ENCODE data around the gene BRWD1. TPM values are rescaled to one million over a fixed set of nuclear protein-coding genes. Genes with fewer than 3 reads are reported as not detected.
"Not testable (repeated sequence)": the region's sequence is repeated elsewhere in the genome, so short reads cannot be mapped to it uniquely, and the experiment has no call there.

BRWD1 gene
- total RNA-seq, 1 experiment from 2014 or later, result 44.2 TPM

- no peak for DNase-seq (ENCODE audit: extremely low read depth, low read depth)
These were observed 132.9 kb downstream of the BRWD1 start for GRCh38 chr21:39180429-39181019.

- DNase-seq (ENCODE audit: extremely low read depth, low read depth), result no peak
These were observed 135.0 kb downstream of the BRWD1 start for GRCh38 chr21:39178421-39178820.

GRCh38 chr21:39176271-39176709 lies 137.1 kb downstream of the BRWD1 start:
- no peak for DNase-seq (ENCODE audit: extremely low read depth, low read depth)

GRCh38 chr21:39175665-39176064 lies 137.8 kb downstream of the BRWD1 start:
- no peak for DNase-seq (ENCODE audit: extremely low read depth, low read depth)

GRCh38 chr21:39175154-39175553 lies 138.3 kb downstream of the BRWD1 start:
- DNase-seq (ENCODE audit: extremely low read depth, low read depth), result no peak

GRCh38 chr21:39173716-39174680 lies 139.4 kb downstream of the BRWD1 start:
- no peak for DNase-seq (ENCODE audit: extremely low read depth, low read depth)

GRCh38 chr21:39169906-39170305 lies 143.5 kb downstream of the BRWD1 start:
- DNase-seq (ENCODE audit: extremely low read depth, low read depth), result no peak

- no peak for DNase-seq (ENCODE audit: extremely low read depth, low read depth)
These were observed 144.6 kb downstream of the BRWD1 start for GRCh38 chr21:39168800-39169199.

GRCh38 chr21:39164523-39164922 lies 148.9 kb downstream of the BRWD1 start:
- no peak for DNase-seq (ENCODE audit: extremely low read depth, low read depth)

GRCh38 chr21:39161064-39161463 lies 152.4 kb downstream of the BRWD1 start:
- no peak for DNase-seq (ENCODE audit: extremely low read depth, low read depth)

- DNase-seq (ENCODE audit: extremely low read depth, low read depth), result no peak
These were observed 153.9 kb downstream of the BRWD1 start for GRCh38 chr21:39159342-39160063.

GRCh38 chr21:39157241-39157640 lies 156.2 kb downstream of the BRWD1 start:
- DNase-seq (ENCODE audit: extremely low read depth, low read depth), result not testable (repeated sequence)

- no peak for DNase-seq (ENCODE audit: extremely low read depth, low read depth)
These were observed 157.4 kb downstream of the BRWD1 start for GRCh38 chr21:39156024-39156423.

- no peak for DNase-seq (ENCODE audit: extremely low read depth, low read depth)
These were observed 157.9 kb downstream of the BRWD1 start for GRCh38 chr21:39155578-39155977.

GRCh38 chr21:39153842-39154241 lies 159.6 kb downstream of the BRWD1 start:
- DNase-seq (ENCODE audit: extremely low read depth, low read depth), result no peak

GRCh38 chr21:39153373-39153772 lies 160.1 kb downstream of the BRWD1 start:
- DNase-seq (ENCODE audit: extremely low read depth, low read depth), result no peak

- DNase-seq (ENCODE audit: extremely low read depth, low read depth), result no peak
These were observed 161.2 kb downstream of the BRWD1 start for GRCh38 chr21:39152271-39152670.

GRCh38 chr21:39150877-39151276 lies 162.6 kb downstream of the BRWD1 start:
- no peak for DNase-seq (ENCODE audit: extremely low read depth, low read depth)

- no peak for DNase-seq (ENCODE audit: extremely low read depth, low read depth)
These were observed 163.1 kb downstream of the BRWD1 start for GRCh38 chr21:39150316-39150715.

- DNase-seq (ENCODE audit: extremely low read depth, low read depth), result no peak
These were observed 163.6 kb downstream of the BRWD1 start for GRCh38 chr21:39149882-39150281.

- no peak for DNase-seq (ENCODE audit: extremely low read depth, low read depth)
These were observed 164.5 kb downstream of the BRWD1 start for GRCh38 chr21:39148975-39149374.

Data from NCI-H460 (cell line).